ENCODE results near the gene LRP5.

The LRP5 gene

GRCh38 chr11:68297052-68297378 lies 15.4 kb upstream of the LRP5 start:
- Histone ChIP-seq H3K36me3 (ENCODE audit: low read length) (no peaks in the 10 kb centered on the region), H3K4me2 (ENCODE audit: low read depth, low read length, poor library complexity, severe bottlenecking) (no peak overlapping the region), H3K27me3 (ENCODE audit: low read length) (no peaks in the 10 kb centered on the region), H3K9me3 (ENCODE audit: insufficient read depth, low read length) (no peaks in the 10 kb centered on the region), H3K9me2 (replicated peaks; ENCODE audit: insufficient read depth, low read length) (no peaks in the 10 kb centered on the region), H3K9ac (ENCODE audit: low read length) (no peak overlapping the region), H4K20me1 (ENCODE audit: low read depth, low read length) (no peaks in the 10 kb centered on the region), H3K27ac (ENCODE audit: low read depth, low read length) (no peak overlapping the region), H3K4me3 (ENCODE audit: insufficient read depth, low read length, poor library complexity, severe bottlenecking) (no peak overlapping the region), H3F3A (ENCODE audit: insufficient read depth) (no peaks in the 10 kb centered on the region), H2AFZ (ENCODE audit: low read depth, low read length, severe bottlenecking) (no peak overlapping the region), H3K79me2 (ENCODE audit: insufficient read depth, low read length) (no peaks in the 10 kb centered on the region)
- TF ChIP-seq EZH2phosphoT487 (conservative IDR thresholded peaks at IDR 0.05; ENCODE audit: low read length) (no peak), CTCF (IDR thresholded peaks at IDR 0.05; ENCODE audit: insufficient read depth, low read length, poor library complexity, severe bottlenecking) (no peak)

GRCh38 chr11:68297494-68297811 lies 14.9 kb upstream of the LRP5 start:
- no peaks in the 10 kb centered on the region for H3K36me3 ChIP-seq (ENCODE audit: low read length)
- no peak overlapping the region for H3K9ac ChIP-seq (ENCODE audit: low read length)
- TF ChIP-seq EZH2phosphoT487 (conservative IDR thresholded peaks at IDR 0.05; ENCODE audit: low read length) (no peak), CTCF (IDR thresholded peaks at IDR 0.05; ENCODE audit: insufficient read depth, low read length, poor library complexity, severe bottlenecking) (no peak)
- no peak overlapping the region for H2AFZ ChIP-seq (ENCODE audit: low read depth, low read length, severe bottlenecking)
- H3K27me3 ChIP-seq (ENCODE audit: low read length) = no peaks in the 10 kb centered on the region
- no peak overlapping the region for H3K4me2 ChIP-seq (ENCODE audit: low read depth, low read length, poor library complexity, severe bottlenecking)
- H3K79me2 ChIP-seq (ENCODE audit: insufficient read depth, low read length) = no peaks in the 10 kb centered on the region
- no peaks in the 10 kb centered on the region for H3F3A ChIP-seq (ENCODE audit: insufficient read depth)
- H3K9me2 ChIP-seq (replicated peaks; ENCODE audit: insufficient read depth, low read length) = no peaks in the 10 kb centered on the region
- no peak overlapping the region for H3K4me3 ChIP-seq (ENCODE audit: insufficient read depth, low read length, poor library complexity, severe bottlenecking)
- H4K20me1 ChIP-seq (ENCODE audit: low read depth, low read length) = no peaks in the 10 kb centered on the region
- H3K9me3 ChIP-seq (ENCODE audit: insufficient read depth, low read length) = no peaks in the 10 kb centered on the region
- H3K27ac ChIP-seq (ENCODE audit: low read depth, low read length) = no peak overlapping the region

- TF ChIP-seq EZH2phosphoT487 (conservative IDR thresholded peaks at IDR 0.05; ENCODE audit: low read length) (no peak), CTCF (IDR thresholded peaks at IDR 0.05; ENCODE audit: insufficient read depth, low read length, poor library complexity, severe bottlenecking) (peak; percentile 85)
- Histone ChIP-seq H3K36me3 (ENCODE audit: low read length) (no peaks in the 10 kb centered on the region), H3K4me3 (ENCODE audit: insufficient read depth, low read length, poor library complexity, severe bottlenecking) (no peak overlapping the region), H3K27me3 (ENCODE audit: low read length) (no peaks in the 10 kb centered on the region), H3K4me2 (ENCODE audit: low read depth, low read length, poor library complexity, severe bottlenecking) (no peak overlapping the region), H3F3A (ENCODE audit: insufficient read depth) (no peaks in the 10 kb centered on the region), H3K9ac (ENCODE audit: low read length) (no peak overlapping the region), H4K20me1 (ENCODE audit: low read depth, low read length) (no peaks in the 10 kb centered on the region), H2AFZ (ENCODE audit: low read depth, low read length, severe bottlenecking) (no peak overlapping the region), H3K27ac (ENCODE audit: low read depth, low read length) (no peak overlapping the region), H3K9me3 (ENCODE audit: insufficient read depth, low read length) (no peaks in the 10 kb centered on the region), H3K9me2 (replicated peaks; ENCODE audit: insufficient read depth, low read length) (no peaks in the 10 kb centered on the region), H3K79me2 (ENCODE audit: insufficient read depth, low read length) (no peaks in the 10 kb centered on the region)
Measured at GRCh38 chr11:68297812-68298658, 14.4 kb upstream of the LRP5 start.
